ENCODE measurements around the gene FHIT. TPM values are rescaled to one million over a fixed set of nuclear protein-coding genes. Genes with fewer than 3 reads are reported as not detected.
A peak's percentile ranks its signal among the peaks of the same experiment; 100 is the strongest.

FHIT gene
- total RNA-seq, 1 experiment from 2014 or later = 0.87 TPM

DNA sequence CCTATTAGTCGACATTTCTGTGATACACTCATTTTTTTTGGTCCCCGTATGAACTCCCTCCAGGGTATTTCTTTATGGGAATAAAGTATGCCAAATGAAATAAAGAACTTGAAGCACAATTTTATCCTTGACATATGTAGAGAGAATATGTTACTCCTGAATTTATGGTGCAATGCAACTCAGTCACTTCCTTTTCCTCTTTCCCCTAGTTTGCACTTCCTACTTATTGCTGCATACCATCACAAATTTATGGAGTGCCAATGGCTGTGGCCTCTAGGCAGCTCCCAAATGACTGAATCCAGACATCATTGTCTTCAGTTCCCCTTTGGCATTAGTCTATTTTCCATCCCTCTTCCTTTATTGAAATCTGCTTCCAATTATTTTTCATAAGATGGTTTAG is 403.5 kb downstream of the FHIT start:
- no peak for DNase-seq (ENCODE audit: low spot score)

DNA sequence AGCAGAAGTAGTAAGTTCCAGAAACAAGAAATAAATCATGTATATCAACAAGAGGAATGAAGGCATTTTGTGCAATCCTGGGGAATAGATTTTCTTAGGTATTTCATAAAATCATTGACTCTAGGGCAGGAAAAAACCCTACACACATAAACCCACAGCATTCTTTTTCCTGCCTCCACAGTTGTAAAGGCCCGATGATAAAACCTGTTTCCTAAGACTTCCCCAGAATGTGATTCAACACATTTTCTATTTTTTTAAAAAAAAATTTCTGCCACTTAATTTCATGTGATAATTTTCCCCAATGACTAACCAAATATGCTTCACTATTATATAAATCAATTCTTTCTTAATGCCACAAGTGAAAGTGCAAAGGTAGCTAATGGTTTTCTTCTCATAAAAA is 407.0 kb downstream of the FHIT start:
- DNase-seq (ENCODE audit: low spot score) = no peak

DNA sequence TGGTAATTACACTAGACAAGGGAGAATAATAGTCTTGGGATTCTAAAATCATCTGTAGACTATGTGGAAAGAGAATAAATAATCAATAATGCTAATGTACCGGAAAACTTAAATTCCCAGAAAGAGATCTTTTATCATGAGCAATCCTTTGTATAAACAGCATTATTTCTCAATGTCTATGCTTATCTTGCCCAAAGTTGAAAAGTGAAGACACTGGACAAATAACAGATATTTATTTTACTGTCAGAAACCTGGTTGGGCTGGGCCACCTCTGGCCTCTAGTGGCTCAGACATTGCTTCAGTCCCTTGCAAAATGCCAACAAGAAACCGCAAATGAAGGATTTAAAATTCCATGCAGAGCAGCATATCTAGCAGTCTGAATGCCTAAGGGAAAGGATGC is 409.9 kb downstream of the FHIT start:
- DNase-seq (ENCODE audit: low spot score) = peak; percentile 35

DNA sequence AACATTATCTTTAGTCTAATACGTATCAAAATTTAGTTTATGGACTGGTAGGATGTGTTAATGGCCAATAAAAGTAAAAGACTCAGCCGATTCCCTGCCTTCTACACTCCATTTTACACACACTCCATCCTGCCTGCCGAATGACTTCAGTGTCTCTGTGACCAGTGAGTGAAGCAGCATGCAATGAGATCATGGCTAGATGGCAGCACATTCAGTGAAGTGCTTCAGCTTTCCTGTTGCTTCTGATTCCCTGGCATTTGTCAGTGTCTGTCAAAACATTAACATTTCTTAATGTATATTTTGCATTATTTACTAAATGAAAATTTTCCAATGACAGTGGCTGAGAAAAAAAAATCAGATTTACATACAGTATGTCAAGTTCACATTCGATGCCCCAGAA is 412.0 kb downstream of the FHIT start:
- peak; percentile 14 for DNase-seq (ENCODE audit: low spot score)

DNA sequence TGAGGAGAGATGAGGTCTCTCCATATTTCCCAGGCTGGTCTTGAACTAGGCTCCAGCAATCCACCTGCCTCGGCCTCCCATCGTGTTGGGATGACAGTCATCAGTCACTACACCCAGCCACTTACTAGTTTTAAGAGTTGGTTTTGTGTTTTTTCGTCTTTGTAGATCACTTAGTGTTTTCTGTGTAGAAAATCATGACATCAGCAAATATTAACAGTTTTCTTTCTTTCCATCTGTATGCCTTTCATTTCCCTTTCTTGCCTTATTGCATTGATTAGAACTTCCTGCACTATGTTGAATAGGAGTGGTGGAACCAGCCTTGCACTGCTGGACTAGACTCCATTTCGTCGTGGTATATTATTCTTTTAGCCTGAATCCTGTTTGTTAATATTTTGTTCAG is 415.5 kb downstream of the FHIT start:
- no peak for DNase-seq (ENCODE audit: low spot score)

DNA sequence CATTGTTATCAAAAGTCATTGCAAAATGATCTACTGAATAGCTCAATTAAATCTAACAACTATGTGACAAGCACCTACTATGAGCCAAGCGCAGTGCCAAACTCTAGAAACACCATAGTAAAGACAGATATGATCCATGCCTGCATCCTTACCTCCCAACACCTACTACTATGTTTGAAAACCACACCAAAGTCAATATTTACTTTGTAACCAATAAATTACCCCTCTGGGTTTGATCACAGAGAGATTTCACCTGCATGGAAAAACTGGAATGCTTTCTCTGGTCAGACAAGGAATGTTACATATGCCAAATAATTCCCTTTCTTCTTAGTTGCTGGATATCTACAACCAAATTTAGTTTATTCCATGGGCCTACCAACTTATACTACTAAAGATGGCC is 422.2 kb downstream of the FHIT start:
- no peak for DNase-seq (ENCODE audit: low spot score)

DNA sequence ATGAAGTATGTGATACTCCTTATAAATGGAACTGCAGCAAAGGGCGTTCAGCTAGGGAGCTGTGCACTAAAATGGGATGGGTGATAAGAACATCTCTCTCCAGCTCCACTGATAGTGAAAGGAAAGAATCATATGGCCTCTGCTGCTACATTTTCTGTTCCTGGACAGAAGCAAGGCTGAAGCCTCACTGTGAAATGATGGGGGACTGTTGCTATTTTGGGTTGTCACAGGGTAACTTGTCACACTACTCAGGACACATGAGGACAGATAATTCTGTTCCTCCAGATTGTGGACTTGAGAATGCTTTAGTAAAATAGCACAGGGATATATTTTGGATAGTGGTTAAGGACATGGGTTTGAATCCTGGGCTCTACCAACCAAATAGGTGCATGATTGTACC is 423.6 kb downstream of the FHIT start:
- DNase-seq (ENCODE audit: low spot score) = no peak

DNA sequence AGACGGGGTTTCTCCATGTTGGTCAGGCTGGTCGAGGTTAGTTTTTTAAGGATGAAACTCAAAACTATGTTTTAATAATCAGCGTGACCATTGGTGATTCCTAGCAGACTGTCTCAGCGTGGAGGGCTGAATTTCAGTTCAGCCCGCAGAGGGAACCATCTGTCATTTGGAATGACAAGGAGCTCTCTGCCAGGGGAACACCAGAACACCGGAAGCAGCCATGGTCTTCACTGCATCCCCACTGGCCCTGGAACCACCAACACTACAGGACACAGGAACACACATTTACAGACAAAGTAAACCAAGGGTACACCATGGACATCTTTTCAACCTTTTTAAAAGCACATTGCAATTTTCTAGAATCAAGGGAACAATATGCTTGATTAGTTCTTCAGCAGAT is 424.7 kb downstream of the FHIT start:
- no peak for DNase-seq (ENCODE audit: low spot score)

DNA sequence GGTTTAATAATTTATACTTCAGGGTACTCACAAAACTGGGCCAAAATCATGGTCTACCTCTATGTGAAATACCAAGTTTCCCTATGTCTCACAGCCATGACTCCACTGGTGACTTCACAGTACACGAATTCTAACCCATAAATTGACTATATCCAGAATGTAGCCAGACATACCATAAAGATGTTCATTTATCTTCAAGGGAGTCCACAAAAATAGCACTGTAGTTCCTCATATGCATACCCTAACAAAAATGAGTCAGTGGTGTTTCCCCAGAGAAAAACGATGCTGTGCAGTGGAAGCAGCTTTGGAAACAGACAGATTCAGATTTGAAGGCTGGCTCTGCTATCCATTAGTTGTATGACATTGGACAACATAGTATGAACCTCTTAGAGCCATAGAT is 438.8 kb downstream of the FHIT start:
- DNase-seq (ENCODE audit: low spot score) = no peak

DNA sequence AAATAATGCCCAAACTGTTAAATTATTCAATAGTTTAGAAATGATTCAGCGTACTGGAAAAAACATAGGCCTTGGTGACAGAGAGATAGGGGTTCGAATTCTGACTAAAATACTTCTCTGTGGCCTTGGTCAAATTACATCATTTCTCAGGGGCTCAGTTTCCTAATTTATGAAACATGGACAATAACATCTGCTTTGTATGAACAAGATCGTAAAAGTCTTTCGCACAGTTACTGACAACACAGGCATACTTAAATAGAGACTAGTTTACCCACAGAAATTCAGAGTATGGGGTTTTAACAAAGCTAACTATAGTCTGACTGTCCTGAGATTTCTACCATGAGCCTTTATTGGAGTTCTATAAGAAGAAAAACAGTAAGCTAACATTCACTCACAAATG is 440.4 kb downstream of the FHIT start:
- DNase-seq (ENCODE audit: low spot score) = no peak

DNA sequence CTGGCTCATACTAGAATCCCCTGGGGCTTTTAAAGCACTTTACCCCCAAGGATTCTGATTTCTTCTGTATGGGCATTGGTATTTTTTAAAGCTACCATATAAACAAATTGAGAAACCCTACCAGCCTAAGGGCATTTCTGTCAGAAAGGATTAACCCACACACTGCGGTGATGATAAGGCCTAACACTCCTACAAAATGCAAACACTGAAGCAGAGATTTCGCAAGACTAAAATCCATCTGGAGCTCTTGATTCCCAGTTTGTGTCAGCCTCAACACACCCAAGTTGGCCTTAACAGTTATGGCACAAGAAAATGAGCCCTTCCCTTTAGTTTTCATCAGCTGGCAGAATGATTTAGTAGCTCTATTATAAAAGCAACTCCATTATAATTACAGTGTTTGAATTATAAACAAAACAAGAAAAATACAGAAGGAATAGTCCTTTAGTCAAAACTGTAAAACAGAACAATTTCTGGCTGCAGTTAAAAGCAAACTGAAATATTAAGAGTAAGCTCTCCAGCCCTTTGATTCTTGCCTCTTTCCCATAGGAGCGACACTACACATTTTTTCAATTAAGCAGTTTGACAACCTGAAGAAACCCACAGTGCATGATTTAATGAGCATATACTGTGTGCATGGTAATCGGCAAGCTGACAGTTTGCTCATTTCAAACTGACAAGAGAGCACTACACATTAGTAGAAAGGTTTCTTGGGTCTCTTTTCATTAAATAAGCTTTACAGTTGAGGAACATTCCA is 441.2 kb downstream of the FHIT start:
- DNase-seq (ENCODE audit: low spot score) = peak; percentile 83

DNA sequence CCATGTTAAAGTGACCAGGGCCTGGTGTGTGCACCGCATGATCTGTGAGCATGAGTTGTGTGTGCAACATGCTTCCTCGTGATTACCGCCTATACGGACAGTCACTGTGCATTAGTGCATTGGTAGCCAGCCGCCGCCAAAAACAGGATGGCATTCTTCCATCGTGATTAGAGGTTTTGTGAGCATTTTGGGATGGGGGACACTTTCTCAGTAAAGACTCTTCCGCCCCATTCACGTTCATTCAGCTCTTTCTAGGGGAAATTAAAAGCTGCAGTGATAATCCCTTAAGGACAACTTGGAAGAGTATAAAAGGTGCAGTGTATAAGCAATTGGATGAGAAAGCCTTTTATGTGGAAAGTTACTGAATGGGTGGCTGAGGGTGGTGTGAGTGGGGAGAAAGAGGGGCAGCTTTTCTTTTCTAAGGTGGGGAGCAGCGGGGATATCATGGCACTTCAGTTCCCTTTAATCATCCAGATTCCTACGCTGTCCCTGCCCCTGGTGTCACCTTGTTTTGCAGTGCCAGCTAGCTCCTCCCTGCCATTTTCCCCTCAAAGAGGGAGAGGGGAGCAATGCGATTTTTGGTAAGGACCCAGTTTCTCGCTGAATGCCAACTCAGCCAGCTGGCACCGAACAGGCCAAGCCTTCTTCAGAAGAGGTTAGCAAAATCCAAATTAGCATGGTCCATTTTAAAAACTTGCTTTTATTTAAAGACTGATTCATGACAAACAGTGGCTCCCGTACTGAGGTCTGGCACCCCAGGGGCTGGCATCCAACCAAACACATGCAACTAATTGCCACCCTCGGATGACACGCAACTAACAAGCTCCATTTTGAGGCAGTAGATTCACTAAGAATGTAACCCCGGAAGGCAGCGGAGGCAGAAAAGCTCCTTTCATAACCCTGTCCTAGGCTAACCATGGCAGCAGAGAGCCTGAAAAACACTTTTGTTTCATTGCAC is 447.8 kb downstream of the FHIT start:
- DNase-seq (ENCODE audit: low spot score) = no peak

DNA sequence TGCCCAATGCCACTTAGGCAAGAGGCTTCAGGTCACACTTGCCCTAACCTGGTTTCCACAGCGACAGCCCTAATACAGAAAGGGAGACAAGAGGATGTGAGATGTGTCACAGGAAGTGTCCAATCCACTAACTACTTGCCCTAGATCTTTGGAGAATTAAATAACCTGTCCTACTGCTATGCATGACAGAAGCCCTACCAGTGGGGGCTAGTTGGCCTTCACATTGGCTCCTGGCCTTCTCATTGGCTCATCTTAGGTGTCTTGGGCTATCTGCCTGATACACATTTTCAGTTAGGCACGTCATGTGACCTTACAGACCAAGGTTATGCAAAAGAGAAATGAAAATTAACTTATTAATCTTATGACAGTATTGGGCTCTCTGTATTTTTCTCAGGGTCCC is 449.9 kb downstream of the FHIT start:
- DNase-seq (ENCODE audit: low spot score) = no peak

DNA sequence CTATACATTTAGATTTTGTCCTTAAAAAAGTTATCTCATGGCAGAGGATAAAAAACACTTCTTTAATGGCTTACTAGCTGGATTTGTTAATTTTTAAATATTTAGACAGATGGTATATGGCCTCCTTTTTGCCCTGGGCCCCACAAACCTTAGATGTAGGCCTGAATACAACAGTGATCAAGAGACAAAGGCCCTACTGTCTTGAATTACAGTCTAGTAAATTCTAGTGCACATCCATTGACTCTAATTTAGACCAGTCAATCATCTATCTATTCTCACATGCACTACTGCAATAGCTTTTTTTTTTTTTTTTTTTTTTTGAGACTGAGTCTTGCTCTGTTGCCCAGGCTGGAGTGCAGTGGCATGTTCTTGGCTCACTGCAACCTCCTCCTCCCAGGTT is 452.8 kb downstream of the FHIT start:
- no peak for DNase-seq (ENCODE audit: low spot score)

DNA sequence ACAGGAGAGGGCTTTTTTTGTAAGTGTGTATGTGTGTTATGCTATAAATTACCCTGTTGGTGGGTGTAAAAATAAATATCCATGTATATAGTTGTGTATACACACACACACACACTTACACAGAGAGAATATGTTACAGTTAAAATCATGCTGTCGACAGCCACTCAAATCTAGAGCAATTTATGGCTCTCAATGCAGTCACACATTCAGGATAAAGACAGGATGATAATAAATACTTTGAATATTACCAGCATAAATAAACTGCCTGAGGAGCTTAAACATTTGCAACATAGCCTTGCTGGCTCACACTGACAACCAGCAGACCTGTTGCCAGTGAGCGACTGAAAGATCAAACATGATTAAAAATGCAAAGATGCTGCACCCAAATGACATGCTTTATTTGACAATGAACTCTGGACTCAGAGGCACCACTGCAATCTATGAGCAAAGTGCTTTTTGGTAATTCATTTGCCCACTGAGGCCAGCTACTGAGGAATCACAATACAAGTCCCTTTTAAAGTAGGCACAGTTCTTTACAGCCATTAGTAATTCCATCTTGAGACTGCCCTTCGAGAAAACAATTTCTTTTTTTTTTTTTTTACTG is 458.9 kb downstream of the FHIT start:
- no peak for DNase-seq (ENCODE audit: low spot score)

DNA sequence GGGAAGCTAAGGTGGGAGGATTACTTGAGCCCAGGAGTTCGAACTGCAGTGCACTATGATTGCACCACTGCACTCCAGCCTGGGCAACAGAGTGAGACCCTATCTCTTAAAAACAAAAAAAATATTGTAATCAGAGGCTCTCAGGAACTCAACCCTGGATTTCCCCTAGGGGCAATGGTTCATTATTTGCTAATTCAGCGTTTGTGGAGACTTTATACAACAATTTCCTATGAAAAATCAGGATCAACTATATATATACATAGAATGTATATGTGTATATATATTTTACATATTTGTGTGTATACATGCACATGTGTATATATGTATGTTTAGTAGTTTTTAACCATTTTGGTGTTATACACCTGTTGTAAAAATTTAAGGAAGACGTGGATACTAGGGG is 463.1 kb downstream of the FHIT start:
- DNase-seq (ENCODE audit: low spot score) = no peak

DNA sequence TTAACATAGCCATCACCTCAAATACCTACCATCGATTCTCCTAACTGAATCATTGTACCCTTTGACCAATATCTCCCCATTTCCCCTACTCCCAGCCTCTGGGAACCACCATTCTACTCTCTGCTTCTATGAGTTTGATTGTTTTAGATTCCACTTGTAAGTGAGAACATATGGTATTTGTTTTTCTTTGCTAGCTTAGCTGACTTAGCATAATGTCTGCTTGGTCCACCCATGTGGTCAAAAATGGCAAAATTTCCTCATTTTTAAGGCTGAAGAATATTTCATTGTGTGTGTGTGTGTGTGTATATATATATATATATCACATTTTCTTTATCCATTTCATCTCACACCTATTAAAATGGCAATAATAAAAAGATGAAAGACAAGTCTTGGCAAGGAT is 469.3 kb downstream of the FHIT start:
- DNase-seq (ENCODE audit: low spot score) = no peak

DNA sequence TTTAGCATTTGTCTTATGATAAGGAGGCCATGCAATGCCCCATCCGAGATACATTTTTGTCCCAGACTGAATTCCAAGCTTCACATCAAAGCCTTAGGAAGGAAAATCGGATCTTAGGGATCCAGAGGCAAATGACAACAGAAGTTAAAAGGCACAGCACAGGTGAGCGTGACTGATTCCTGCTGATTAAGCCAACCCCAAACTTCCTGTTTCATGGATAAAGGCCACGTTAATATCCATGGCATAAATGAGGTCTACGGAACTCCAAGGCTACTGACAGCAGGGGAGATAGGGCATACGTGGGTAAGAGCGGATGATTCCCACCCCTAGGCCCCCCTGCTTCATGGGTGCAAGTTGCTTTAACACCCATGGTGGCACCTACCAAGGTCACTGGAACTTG is 471.6 kb downstream of the FHIT start:
- DNase-seq (ENCODE audit: low spot score) = no peak

DNA sequence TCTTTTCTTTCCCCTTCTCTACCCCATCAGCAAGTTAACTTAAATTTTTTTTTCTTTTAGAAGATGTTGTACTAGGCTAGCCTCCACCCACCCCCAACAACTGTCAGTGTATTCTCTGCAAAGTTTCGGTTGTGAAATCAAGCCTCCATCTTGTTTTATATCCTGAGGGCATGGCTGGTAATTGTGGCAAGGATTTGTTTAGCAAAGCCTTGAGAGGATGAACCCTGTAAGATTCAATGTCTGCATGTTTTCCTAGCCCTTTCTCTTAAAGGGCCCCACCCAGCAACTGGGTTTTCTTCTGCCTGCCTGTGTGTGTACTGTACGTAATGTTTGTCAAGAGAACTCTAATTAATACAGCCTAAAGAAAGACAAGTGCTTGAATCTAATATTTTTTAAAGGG is 475.3 kb downstream of the FHIT start:
- DNase-seq (ENCODE audit: low spot score) = peak; percentile 54

DNA sequence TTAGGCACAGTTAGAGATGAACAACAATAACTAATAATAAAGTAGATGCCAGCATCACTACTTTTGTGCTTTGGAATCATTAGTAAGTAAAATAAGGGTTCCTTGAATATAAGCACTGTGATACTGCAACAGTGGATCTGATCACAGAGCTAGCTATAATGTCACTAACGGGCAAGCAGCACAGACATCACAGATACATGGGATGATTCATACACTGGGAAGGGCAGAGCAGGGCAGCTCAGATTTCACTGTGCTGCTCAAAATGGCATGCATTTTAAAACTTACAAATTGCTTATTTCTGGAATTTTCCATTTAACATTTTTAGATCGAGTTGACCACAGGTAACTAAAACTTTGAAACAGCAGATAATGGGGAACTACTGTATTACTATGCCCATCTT is 476.6 kb downstream of the FHIT start:
- DNase-seq (ENCODE audit: low spot score) = peak; percentile 22

DNA sequence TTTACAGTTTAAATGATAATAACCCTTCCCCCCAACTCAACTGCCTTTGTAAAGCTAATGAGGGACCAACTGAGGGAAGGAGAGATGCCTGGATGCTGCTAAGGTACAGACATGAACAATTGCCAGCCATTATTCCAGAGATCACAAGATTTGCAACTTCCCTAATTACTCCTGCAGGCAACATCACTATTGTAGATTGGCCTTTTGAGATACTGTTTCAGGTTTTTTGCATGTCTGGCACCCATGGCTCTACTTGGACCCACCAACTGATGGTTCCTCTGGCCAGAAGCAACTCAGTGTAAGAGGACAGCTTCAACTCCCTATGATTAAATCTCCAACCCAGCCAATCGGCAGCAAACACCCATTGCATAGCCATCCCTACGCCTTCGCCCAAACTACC is 478.7 kb downstream of the FHIT start:
- no peak for DNase-seq (ENCODE audit: low spot score)

DNA sequence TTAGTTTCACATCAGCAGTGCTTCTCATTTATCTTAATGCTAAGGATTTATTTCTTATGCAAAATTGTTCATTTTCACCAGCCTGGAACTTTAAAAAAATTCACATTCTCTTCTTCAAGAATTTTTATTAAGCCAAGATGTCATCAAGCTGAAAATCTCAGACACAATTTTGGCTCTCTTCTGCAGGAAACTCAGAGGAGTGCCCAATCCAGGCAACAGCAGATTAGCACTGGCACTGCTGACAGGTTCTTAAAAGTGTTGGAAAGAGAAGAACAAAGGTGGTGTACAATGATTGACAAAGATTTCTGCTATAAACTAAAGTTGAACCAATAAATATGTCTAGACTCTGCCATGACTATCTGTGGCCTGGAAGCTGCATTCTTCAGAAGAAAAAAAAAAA is 479.5 kb downstream of the FHIT start:
- DNase-seq (ENCODE audit: low spot score) = no peak

DNA sequence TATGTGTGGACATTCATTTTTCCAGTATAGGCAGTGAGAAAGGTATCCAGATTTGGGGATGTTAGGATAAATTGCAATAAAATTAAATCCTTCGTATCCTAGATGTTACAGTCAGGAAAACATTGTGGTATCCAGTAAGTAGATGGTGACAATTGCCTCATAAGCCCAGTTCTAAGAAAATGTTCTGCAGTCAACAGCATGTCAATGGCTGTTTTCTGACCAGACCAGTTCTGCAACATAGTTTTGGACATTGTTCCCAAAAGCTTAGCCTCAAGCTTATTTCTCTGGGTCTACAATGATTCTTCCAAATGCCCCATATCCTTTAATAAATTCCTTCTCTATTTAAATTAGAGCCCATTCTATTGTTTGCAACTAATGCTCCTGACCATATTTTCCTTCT is 480.7 kb downstream of the FHIT start:
- no peak for DNase-seq (ENCODE audit: low spot score)
